Measurements from ENCODE around the gene C18orf63. TPM values are rescaled to one million over a fixed set of nuclear protein-coding genes. Genes with fewer than 3 reads are reported as not detected.

Gene C18orf63
- total RNA-seq, 4 donors from 2014 or later: not detected

- H3K4me3 ChIP-seq: no peak overlapping the region
- 73% methylated on average over 12 of the region's 12 CpGs for WGBS
- peak; percentile 83 for DNase-seq (ENCODE audit: extremely low spot score)
- TF ChIP-seq CTCF (IDR thresholded peaks at IDR 0.05): no peak
- TF ChIP-seq POLR2AphosphoS5 (IDR thresholded peaks at IDR 0.05): peak in 1 of 2 donors; percentile 34
- no peaks in the 10 kb centered on the region for H3K9me3 ChIP-seq
- H3K4me1 ChIP-seq: peaks cover 65 to 74% (median 70%) of the 10 kb centered on the region in 4 donors
- no peaks in the 10 kb centered on the region for H3K27me3 ChIP-seq
- H3K27ac ChIP-seq (replicated peaks in 1 of 4): peak overlapping the region in 1 of 4 donors; percentile 21
- peaks cover 0 to 3% (median 0%) of the 10 kb centered on the region in 4 donors for H3K36me3 ChIP-seq
- intact Hi-C loops (cut with DNase I): no loop called here
Measured at GRCh38 chr18:74281980-74282754, 33.5 kb upstream of the C18orf63 start.

- TF ChIP-seq EP300 (IDR thresholded peaks at IDR 0.05) (no peak), POLR2A (IDR thresholded peaks at IDR 0.05; ENCODE audit: low read depth) (no peak), CTCF (IDR thresholded peaks at IDR 0.05) (no peak), POLR2AphosphoS5 (IDR thresholded peaks at IDR 0.05) (no peak)
- WGBS: 77% methylated on average over 10 of the region's 10 CpGs
- H3K27me3 ChIP-seq: no peaks in the 10 kb centered on the region
- H3K9me3 ChIP-seq: no peaks in the 10 kb centered on the region
- peak overlapping the region in 3 of 4 donors; percentile 22 to 85 (median 78) for H3K27ac ChIP-seq (replicated peaks in 1 of 4)
- H3K4me3 ChIP-seq: no peak overlapping the region
- peak; percentile 89 for DNase-seq (ENCODE audit: extremely low spot score)
- intact Hi-C loops (cut with DNase I): no loop called here
- H3K4me1 ChIP-seq: peaks cover 61 to 69% (median 66%) of the 10 kb centered on the region in 4 donors
- H3K36me3 ChIP-seq: no peaks in the 10 kb centered on the region
Measured at GRCh38 chr18:74282755-74283554, 32.7 kb upstream of the C18orf63 start.

- no peaks in the 10 kb centered on the region for H3K27me3 ChIP-seq
- H3K4me3 ChIP-seq: no peak overlapping the region
- peaks cover 64 to 66% (median 65%) of the 10 kb centered on the region in 4 donors for H3K4me1 ChIP-seq
- no peaks in the 10 kb centered on the region for H3K9me3 ChIP-seq
- intact Hi-C loops (cut with DNase I): no loop called here
- TF ChIP-seq POLR2A (IDR thresholded peaks at IDR 0.05; ENCODE audit: low read depth): no peak
- no peak for TF ChIP-seq POLR2AphosphoS5 (IDR thresholded peaks at IDR 0.05)
- no peak for TF ChIP-seq EP300 (IDR thresholded peaks at IDR 0.05)
- TF ChIP-seq CTCF (IDR thresholded peaks at IDR 0.05): no peak
- H3K36me3 ChIP-seq: no peaks in the 10 kb centered on the region
- H3K27ac ChIP-seq (replicated peaks in 1 of 4): peak overlapping the region; percentile 22 to 85 (median 78)
- 85% methylated on average over 10 of the region's 10 CpGs for WGBS
- peak; percentile 26 for DNase-seq (ENCODE audit: extremely low spot score)
Measured at GRCh38 chr18:74283646-74284045, 32.0 kb upstream of the C18orf63 start.

- Histone ChIP-seq H3K4me1 (peaks cover 64 to 72% (median 70%) of the 10 kb centered on the region in 4 donors), H3K9me3 (no peaks in the 10 kb centered on the region), H3K36me3 (no peaks in the 10 kb centered on the region), H3K27ac (replicated peaks in 1 of 4) (peak overlapping the region; percentile 78 to 85 (median 78)), H3K4me3 (peak overlapping the region; percentile 5 to 13 (median 11)), H3K27me3 (no peaks in the 10 kb centered on the region)
- WGBS: 32% methylated on average over 11 of the region's 11 CpGs
- peak; percentile 84 for DNase-seq (ENCODE audit: extremely low spot score)
- intact Hi-C loops (cut with DNase I): no loop called here
- TF ChIP-seq POLR2AphosphoS5 (IDR thresholded peaks at IDR 0.05) (no peak), CTCF (IDR thresholded peaks at IDR 0.05) (no peak), POLR2A (IDR thresholded peaks at IDR 0.05; ENCODE audit: low read depth) (no peak), EP300 (IDR thresholded peaks at IDR 0.05) (no peak)
Measured at GRCh38 chr18:74284191-74284979, 31.3 kb upstream of the C18orf63 start.
